Fibroblast of skin of scalp (primary cell): ENCODE data around the gene TIAM2.

ENCODE experiments used
- DNase-seq: peaks from one replicate; pipeline ENCODE4 v3.0.0-alpha.2; 2013

The TIAM2 gene

GRCh38 chr6:155026022-155026705, 31.0 kb downstream of the TIAM2 start:
- peak; percentile 95 for DNase-seq

GRCh38 chr6:155026706-155027045, 31.6 kb downstream of the TIAM2 start:
- DNase-seq = no peak

DNA sequence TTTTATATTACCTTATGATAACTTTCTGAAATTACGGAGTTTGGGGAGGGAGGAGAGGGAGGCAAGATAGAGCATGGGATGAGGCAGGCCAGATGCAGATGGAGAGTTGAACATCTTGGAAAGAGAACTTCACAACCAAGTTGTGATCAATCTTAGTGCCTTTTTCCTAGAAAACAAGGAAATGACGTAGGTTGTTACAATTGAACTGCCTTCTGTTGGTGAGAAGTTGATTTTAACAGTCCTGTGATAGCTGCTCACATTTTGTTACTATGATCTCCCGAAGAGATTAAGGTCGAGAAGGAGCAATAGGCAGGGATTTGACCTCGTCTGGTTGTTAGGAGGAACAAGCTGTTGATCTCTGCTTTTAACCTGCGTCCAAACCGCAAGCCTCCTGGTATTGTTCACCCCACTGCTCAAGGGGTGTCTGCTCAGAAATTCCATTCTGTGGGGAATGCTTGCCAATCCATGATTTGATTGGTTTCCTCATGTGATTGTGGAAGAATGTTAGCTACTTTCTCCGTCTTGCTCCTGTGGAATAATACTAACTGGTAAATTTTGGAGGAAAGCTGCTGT, 35.1 kb downstream of the TIAM2 start:
- no peak for DNase-seq

DNA sequence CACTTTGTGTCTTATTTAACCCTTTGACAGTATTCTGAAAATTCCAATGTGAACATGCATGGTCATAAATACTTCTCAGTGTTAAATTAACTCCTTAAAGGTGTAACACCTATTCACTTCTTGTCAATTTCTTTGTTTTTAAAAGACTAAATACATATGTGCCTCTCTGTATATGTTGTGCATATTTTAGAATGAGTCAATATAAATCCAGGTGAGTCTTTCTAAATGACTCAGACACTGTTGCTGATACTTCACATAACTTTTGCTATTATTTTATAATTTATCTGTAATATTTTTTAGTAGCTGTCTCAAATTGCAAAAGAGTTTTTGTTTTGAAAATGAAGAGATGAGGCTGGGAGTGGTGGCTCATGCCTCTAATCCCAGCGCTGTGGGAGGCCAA, 36.0 kb downstream of the TIAM2 start:
- no peak for DNase-seq

DNA sequence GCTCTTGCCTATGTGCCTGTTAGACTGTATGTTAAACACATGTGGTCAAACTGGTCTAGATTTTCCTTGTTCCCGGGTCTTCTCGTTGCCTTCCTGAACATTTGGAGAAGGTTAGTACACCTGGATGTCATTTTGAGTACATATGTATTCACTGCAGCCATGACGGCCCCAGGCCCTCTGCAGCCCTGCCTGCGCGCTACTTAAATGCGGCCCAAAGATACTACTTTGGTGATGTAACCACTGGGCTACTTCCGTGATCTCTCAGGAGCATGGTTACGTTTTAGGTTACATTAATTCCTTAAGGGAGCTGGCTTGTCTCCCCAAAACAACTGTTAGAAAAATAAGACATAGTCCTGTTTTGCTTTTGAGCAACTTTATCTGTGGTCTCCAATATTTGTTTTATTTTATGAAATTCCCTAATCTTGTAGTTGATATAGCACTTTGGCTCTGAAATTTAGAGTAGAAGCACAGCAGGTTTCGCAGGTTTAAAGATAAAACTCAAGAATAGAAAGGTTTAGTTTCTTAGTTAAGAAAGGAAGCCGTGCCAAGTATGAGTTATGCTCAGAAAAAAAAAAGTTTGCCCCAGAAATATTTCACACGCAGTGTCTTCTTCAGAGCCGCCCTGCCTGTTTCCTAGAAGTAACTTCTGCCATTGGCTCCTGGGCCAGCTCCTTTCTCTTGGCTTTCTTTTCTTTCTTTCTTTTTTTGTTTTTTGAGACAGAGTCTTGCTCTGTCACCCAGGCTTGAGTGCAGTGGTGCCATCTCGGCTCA, 38.1 kb downstream of the TIAM2 start:
- no peak for DNase-seq

- DNase-seq = no peak
Observed at GRCh38 chr6:155036907-155037306, 41.8 kb downstream of the TIAM2 start.

- no peak for DNase-seq
Observed at GRCh38 chr6:155038104-155038503, 43.0 kb downstream of the TIAM2 start.

DNA sequence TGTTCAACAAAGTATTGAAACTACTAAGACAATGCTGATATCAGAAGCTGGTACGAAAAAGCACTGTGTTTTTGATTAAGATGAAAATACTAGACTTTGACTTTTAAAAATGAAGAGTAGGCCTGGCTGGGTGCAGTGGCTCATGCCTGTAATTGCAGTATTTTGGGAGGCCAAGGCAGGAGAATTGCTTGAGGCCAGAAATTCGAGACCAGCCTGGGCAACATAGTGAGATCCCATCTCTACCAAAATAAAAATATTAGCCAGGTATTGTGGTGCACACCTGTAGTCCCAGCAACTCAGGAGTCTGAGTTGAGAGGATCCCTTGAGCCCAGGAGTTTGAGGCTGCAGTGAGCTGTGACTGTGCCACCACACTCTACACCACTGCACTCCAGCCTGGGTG, 43.4 kb downstream of the TIAM2 start:
- DNase-seq = no peak

GRCh38 chr6:155039618-155040017, 44.5 kb downstream of the TIAM2 start:
- no peak for DNase-seq

GRCh38 chr6:155040154-155040553, 45.0 kb downstream of the TIAM2 start:
- no peak for DNase-seq

DNA sequence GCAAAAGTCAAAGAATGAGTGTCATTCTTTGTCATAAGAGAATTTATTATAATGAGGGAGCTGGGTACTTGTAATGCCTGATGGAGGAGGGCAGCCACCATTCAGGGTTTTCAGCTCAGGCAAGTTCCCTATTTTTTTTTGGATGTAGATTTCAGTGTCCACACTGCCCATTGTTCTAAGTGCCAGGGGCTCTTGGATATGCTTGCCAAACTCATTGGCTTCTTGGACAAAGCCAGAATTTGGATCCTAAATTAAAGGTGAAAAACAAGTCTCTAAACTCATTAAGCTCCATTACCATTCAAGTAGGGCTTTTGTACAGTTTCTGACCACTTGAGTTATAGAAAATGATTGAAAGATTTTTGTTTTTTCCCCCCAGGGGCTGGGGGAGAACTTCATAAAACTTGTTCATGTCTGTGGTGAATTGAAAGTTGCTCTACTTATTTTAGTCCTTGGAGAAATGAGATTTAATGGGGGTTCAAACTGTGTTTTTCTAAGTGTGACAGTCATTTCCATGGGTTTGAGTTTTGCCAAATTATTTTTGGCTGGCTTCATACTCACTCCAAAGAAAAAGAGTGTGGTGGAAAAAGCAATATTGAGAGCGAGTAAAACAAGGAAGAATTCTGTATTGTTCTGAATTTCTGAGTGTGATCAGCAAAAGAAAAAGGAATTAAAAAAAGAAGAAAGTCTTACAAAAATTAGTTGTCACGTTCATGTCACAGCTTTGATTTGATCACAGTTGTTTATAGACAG, 46.0 kb downstream of the TIAM2 start:
- no peak for DNase-seq

DNA sequence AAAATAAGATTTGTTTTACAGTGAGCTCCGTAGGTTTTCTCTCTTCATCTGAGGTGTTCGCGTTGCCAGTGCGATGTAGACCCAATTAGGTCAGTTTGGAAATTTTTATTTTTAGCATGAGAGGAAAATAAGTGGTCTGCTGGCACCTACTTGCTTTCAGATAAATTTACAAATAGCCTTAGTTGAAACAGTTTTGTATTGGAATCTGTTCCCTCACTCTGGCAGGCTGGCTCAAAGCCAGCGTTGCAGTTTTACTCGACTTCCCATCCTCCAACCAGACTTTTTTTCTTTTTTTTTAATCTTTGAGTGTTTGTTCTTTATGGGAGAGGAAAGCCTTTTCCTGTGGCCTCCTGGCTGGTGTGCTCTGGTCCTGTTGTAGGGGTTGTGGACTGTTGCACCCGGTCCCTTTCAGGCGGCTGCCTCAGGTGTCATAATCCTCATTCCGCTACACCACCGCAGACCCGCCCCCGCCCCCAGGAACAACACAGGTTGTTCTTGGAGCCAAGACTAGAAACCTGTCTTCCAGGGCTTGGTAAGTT, 46.7 kb downstream of the TIAM2 start:
- no peak for DNase-seq

GRCh38 chr6:155042983-155043382, 47.9 kb downstream of the TIAM2 start:
- no peak for DNase-seq

- DNase-seq = no peak
Observed at GRCh38 chr6:155045561-155046404, 50.7 kb downstream of the TIAM2 start.

DNA sequence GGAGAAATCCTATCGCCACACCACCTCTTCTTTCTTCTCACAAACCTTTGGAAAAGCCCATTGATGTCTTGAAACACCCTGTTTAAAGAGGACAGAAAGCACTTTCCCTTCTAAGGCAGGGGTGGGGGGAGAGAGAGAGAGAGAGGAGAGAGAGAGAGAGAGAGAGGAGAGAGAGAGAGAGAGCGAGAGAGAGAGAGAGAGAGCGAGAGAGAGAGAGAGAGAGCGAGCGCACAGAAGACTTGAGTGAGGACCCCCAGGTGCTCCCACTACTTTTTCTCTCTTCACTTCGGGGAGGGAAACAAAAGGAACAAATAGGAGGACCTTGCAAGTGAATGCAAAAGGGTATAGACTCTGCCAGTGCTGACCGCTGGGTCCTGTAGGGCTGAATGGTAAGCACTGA, 52.4 kb downstream of the TIAM2 start:
- no peak for DNase-seq

- DNase-seq = no peak
Observed at GRCh38 chr6:155050311-155050710, 55.2 kb downstream of the TIAM2 start.

DNA sequence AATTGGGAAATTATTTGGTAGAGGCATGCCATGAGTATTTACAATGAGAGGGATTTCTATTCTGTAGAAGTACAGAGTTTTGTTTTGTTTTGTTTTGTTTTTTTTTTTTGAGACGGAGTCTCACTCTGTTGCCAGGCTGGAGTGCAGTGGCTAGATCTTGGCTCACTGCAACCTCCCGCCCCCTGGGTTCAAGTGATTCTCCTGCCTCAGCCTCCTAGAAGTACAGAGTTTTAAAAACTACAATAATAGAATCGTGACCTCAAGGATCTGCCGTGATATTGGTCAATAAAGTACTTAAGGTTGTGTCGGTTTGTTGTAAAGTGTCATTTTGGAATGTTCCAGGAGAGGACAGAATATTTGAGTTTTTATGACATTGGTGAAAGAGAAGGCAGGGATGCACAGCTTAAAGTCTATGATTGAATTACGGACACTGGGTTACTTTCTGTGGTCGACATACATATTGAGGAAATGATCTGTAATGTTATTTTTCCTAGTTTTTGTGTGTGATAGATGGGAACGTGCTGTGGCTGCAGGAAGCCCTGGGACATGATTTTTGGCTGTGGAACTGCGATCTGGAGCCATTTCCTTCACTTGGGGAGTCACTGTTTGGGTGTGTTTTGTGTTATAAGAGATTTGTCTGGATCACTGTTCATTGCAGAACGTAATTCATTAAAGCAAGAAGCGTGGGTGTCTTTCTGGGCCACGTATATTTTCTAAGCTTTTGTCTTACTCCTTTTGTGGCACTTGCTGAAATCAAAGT, 59.6 kb downstream of the TIAM2 start:
- no peak for DNase-seq

- no peak for DNase-seq
Observed at GRCh38 chr6:155055729-155056128, 60.6 kb downstream of the TIAM2 start.

DNA sequence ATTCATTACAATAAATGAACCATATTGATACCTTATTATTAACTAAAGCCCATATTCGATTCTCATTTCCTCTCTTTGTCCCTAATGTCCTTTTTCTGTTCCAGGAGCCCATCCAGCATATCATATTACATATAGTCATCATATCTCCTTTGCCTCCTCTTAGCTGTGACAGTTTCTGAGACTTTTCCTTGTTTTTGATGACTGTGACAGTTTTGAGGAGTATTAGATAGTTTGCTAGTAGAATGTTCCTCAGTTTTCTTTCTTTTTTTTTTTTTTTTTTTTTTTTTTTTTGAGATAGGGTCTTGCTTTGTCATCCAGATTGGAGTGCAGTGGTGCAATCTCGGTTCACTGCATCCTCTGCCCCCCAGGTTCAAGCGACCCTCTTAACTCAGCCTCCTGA, 61.6 kb downstream of the TIAM2 start:
- DNase-seq = no peak

DNA sequence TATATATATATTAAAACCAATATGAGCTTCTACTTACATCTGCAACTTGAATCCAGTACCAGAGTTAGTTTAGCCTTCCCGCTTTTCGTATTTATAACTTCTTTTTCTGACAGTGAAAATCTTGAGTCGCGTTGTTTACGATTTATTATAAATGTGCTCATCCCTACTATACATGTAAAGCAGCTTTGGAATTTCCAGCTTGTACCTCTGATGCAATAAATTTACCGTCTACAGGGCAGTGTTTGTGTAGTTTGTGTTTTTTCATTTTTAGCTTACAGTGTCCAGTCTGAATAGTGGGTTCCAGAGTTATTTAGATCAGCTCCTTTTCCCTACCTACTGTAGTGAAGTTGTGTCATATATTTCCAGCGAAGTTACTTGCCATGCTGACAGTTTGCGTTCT, 66.3 kb downstream of the TIAM2 start:
- DNase-seq = no peak

GRCh38 chr6:155062866-155063341, 67.8 kb downstream of the TIAM2 start:
- DNase-seq = peak; percentile 90
